SK-N-MC (cell line): ENCODE data around the gene PTPRN2.

Experiments
- EZH2 ChIP-seq: fragments of 200-600 bp; sonication (generic); IDR thresholded peaks from one replicate; pipeline ENCODE4 v1.6.1; 2017; ENCODE audit warnings: antibody characterized with exemption
- POLR2AphosphoS5 ChIP-seq: IDR thresholded peaks from 2 replicates; pipeline ENCODE4 v1.6.1; 2012; ENCODE audit warnings: mild to moderate bottlenecking, low read depth, low read length, borderline replicate concordance

DNA sequence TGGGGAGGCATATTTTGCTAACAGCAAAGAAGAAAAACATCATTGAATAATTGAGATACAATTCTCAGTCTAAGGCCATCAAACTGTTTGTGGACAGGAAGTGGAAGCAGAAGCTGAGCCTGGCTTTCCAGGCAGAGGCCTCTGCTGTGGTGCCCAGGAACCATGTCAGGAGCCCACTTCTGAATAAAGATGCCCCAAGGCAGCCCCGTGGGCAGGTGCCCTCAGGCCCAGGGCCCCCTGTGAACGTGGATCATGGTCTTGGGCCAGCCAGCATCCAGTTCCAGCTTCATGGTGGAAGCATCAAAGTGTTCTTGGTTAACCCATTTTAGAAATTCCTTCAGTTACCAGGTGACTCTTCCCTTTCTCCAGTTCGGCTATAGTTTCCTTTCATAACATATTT lies 346.8 kb downstream of the PTPRN2 start:
- no peak for TF ChIP-seq POLR2AphosphoS5
- TF ChIP-seq EZH2: no peak
